Vagina (tissue), 2 donors: ENCODE data around the gene LRRC8C. TPM values are rescaled to one million over a fixed set of nuclear protein-coding genes. Genes with fewer than 3 reads are reported as not detected.

Experiments used
- DNase-seq, 2 donors: peaks; one replicate each; pipeline ENCODE4 v3.0.0-alpha.2; 2017; ENCODE audit errors: extremely low spot score in 2 of 2
- H3K27ac ChIP-seq: fragments of 200-600 bp; sonication (generic); one replicate; pipeline ENCODE4 v1.5.1; 2019
- H3K27me3 ChIP-seq: fragments of 200-600 bp; sonication (generic); one replicate; pipeline ENCODE4 v1.5.1; 2019
- H3K36me3 ChIP-seq, 2 donors: fragments of 200-600 bp; sonication (generic); one replicate each; pipeline ENCODE4 v1.5.1; 2017 to 2019
- H3K4me1 ChIP-seq: fragments of 200-600 bp; sonication (generic); one replicate; pipeline ENCODE4 v1.5.1; 2019
- H3K4me3 ChIP-seq, 2 donors: fragments of 200-600 bp; sonication (generic); 1 replicate in 1 of 2; 2 replicates in 1 of 2; pipeline ENCODE4 v1.5.1; 2016 to 2019
- H3K9me3 ChIP-seq: fragments of 200-600 bp; sonication (generic); one replicate; pipeline ENCODE4 v1.5.1; 2019
- POLR2A ChIP-seq, 2 donors: fragments of 450-650 bp; IDR thresholded peaks; one replicate each; pipeline ENCODE4 v1.6.1; 2017; ENCODE audit warnings: antibody characterized with exemption in 2 of 2, mild to moderate bottlenecking in 2 of 2, moderate library complexity in 2 of 2
- POLR2AphosphoS5 ChIP-seq, 2 donors: sonication (generic); formaldehyde crosslinking; IDR thresholded peaks; one replicate each; pipeline ENCODE4 v1.9.0; 2017; ENCODE audit warnings: antibody characterized with exemption in 2 of 2, mild to moderate bottlenecking in 2 of 2, low read depth in 1 of 2; ENCODE audit not compliant: insufficient read depth in 1 of 2
- intact Hi-C: fragments of 100-400 bp; cut with DNase I; formaldehyde crosslinking; loops from one replicate; pipeline ENCODE4 v1.15.1; 2023
- total RNA-seq: library from RNA; depleted of rRNA; stranded (reverse); fragments of >200 nt; gene quantifications from one replicate; pipeline ENCODE4 v1.2.3, GENCODE V29; 2016
- TF ChIP-seq, protein P1 (sequence below), 3 experiments: fragments of 450-650 bp in 2 of 3; fragments of 200-600 bp in 1 of 3; sonication (generic) in 1 of 3; IDR thresholded peaks; one replicate each; pipeline ENCODE4 v1.5.1; 2017 to 2019; ENCODE audit warnings: antibody characterized with exemption in 3 of 3, mild to moderate bottlenecking in 2 of 3, moderate library complexity in 2 of 3

LRRC8C gene
- 5.4 TPM for total RNA-seq

DNA sequence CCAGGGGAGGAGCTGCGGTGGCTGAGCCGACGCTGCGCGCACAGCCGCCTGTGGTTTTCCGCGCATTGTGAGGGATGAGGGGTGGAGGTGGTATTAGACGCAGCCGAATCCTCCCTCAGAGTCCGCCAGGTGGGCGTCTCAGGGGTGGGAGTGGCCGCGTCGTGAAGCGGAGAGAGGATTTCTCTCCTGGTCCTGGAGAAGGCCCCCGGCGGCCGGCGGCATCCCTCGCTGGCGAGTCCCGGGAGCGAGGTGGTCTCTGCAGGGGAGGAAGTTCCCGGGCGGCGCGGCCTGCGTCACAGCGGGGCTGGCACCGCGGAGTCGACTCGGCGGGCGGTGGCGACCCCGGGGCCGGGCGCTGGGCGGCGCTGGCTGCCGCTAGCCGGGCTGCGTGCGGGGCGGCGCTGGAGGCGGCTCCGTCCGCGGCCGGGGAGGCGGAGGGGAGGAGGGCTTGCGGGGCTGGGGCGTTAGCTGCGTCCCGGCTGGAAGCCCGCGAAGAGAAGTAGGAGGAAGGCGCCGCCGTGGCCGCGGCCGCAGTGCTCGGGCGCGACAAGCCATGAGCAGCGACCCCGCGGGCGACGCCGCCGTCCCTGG is at the start of gene LRRC8C:
LRRC8C (plus strand) TSS at position 464 of the 591 bp plus-strand sequence. CDS start 53,354 bp downstream, outside the sequence.
- H3K27me3 ChIP-seq = no peaks in the 10 kb centered on the region
- H3K4me3 ChIP-seq = peak within 1 kb of the TSS; percentile 92 to 96
- H3K4me1 ChIP-seq = peaks cover 11% of the 10 kb centered on the region
- H3K9me3 ChIP-seq = no peaks in the 10 kb centered on the region
- intact Hi-C loops = loop anchor here (5.0 kb wide), 1 partner anchor 130 kb away; no protein-coding TSS in a partner anchor
- H3K36me3 ChIP-seq = no peaks in the 10 kb centered on the region
- peak in 1 of 2 donors; percentile 69 for TF ChIP-seq POLR2AphosphoS5 (IDR thresholded peaks at IDR 0.05; ENCODE audit: insufficient read depth in 1 of 2, low read depth in 1 of 2)
- TF ChIP-seq POLR2A (IDR thresholded peaks at IDR 0.05) = no peak
- TF ChIP-seq, protein P1, sequence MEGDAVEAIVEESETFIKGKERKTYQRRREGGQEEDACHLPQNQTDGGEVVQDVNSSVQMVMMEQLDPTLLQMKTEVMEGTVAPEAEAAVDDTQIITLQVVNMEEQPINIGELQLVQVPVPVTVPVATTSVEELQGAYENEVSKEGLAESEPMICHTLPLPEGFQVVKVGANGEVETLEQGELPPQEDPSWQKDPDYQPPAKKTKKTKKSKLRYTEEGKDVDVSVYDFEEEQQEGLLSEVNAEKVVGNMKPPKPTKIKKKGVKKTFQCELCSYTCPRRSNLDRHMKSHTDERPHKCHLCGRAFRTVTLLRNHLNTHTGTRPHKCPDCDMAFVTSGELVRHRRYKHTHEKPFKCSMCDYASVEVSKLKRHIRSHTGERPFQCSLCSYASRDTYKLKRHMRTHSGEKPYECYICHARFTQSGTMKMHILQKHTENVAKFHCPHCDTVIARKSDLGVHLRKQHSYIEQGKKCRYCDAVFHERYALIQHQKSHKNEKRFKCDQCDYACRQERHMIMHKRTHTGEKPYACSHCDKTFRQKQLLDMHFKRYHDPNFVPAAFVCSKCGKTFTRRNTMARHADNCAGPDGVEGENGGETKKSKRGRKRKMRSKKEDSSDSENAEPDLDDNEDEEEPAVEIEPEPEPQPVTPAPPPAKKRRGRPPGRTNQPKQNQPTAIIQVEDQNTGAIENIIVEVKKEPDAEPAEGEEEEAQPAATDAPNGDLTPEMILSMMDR (IDR thresholded peaks at IDR 0.05) = no peak
- DNase-seq = no peak
- peak within 1 kb of the TSS; percentile 89 for H3K27ac ChIP-seq

DNA sequence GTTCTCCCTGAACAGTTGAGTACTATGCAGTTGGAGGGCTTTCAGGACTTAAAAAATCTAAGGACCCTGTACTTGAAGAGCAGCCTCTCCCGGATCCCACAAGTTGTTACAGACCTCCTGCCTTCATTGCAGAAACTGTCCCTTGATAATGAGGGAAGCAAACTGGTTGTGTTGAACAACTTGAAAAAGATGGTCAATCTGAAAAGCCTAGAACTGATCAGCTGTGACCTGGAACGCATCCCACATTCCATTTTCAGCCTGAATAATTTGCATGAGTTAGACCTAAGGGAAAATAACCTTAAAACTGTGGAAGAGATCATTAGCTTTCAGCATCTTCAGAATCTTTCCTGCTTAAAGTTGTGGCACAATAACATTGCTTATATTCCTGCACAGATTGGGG is 48.7 kb upstream of the LRRC8C start:
- H3K27ac ChIP-seq = no peak overlapping the region
- H3K27me3 ChIP-seq = no peaks in the 10 kb centered on the region
- H3K9me3 ChIP-seq = no peaks in the 10 kb centered on the region
- DNase-seq = no peak
- H3K36me3 ChIP-seq = peaks cover 0 to 7% of the 10 kb centered on the region in 2 donors
- TF ChIP-seq POLR2A (IDR thresholded peaks at IDR 0.05) (no peak), POLR2AphosphoS5 (IDR thresholded peaks at IDR 0.05; ENCODE audit: insufficient read depth in 1 of 2, low read depth in 1 of 2) (no peak)
- TF ChIP-seq, protein P1 (IDR thresholded peaks at IDR 0.05) = no peak
- H3K4me3 ChIP-seq = no peak overlapping the region
- H3K4me1 ChIP-seq = no peaks in the 10 kb centered on the region
- intact Hi-C loops = no loop called here

DNA sequence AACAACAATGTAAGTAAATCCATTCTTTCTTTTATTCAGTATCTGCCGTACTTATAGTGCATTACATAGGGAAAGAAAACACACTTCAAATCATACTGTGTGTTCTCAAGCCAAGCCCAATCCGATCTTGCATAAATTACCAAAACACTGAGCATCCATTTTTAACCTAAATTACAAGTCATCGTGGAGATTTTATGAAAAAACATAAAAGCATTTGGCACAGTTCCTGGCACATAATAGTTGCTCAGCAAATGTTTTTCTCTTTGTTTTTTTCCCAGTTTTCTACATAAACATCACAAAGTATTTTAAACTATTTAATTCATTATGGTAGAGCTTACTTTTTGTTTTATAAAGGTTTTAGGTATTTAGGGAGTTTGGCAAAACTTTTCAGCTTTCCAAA is 48.1 kb upstream of the LRRC8C start:
- no peaks in the 10 kb centered on the region for H3K9me3 ChIP-seq
- H3K27me3 ChIP-seq = no peaks in the 10 kb centered on the region
- no peak overlapping the region for H3K4me3 ChIP-seq
- intact Hi-C loops = no loop called here
- no peak for DNase-seq
- H3K27ac ChIP-seq = no peak overlapping the region
- no peaks in the 10 kb centered on the region for H3K4me1 ChIP-seq
- peaks cover 0 to 7% of the 10 kb centered on the region in 2 donors for H3K36me3 ChIP-seq
- TF ChIP-seq POLR2AphosphoS5 (IDR thresholded peaks at IDR 0.05; ENCODE audit: insufficient read depth in 1 of 2, low read depth in 1 of 2) (no peak), POLR2A (IDR thresholded peaks at IDR 0.05) (no peak)
- TF ChIP-seq, protein P1 (IDR thresholded peaks at IDR 0.05) = no peak

DNA sequence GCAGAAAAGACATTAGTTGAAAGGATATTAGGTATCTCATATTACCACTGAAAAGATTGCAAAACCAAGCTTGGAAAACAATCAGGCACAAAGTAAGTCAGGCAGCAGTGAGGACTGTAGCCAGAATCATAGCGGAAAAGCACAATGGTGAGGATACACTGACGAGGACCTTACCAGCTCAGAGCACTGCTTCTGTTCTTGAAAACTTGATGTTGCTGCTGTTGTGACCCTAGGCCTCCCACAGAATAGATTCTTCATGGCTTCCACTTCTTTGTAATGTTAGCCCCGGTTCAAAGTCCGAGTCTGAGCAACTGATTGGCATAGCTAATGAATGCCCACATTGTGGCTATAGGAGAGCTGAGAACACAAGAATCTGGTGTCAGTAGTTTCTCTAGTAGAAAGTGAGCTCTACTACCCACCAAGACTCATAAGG is 45.2 kb upstream of the LRRC8C start:
- Histone ChIP-seq H3K4me3 (no peak overlapping the region), H3K4me1 (no peaks in the 10 kb centered on the region), H3K27ac (no peak overlapping the region), H3K27me3 (no peaks in the 10 kb centered on the region), H3K9me3 (no peaks in the 10 kb centered on the region), H3K36me3 (peaks cover 0 to 3% of the 10 kb centered on the region in 2 donors)
- intact Hi-C loops = no loop called here
- TF ChIP-seq, protein P1 (IDR thresholded peaks at IDR 0.05) = no peak
- TF ChIP-seq POLR2AphosphoS5 (IDR thresholded peaks at IDR 0.05; ENCODE audit: insufficient read depth in 1 of 2, low read depth in 1 of 2) = no peak
- TF ChIP-seq POLR2A (IDR thresholded peaks at IDR 0.05) = no peak
- DNase-seq = no peak

DNA sequence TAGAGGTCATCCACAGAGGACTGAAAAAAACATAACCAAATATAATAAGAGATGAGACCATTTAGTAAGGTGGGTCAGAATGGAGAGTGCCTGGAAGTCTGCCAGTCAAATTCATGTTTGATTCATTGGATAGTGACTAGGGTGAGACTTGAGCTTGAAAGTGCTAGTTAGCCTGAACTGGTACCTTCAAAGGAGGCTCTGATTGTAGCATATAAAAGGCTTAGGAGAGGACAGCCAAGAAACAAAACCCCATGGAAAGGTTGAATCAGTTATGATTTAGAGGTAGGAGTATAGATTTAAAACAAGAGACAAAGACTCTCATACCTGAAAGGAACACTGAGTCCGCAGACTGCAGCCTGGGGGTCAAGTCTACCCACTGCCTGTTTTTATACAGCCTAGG is 44.4 kb upstream of the LRRC8C start:
- no peaks in the 10 kb centered on the region for H3K4me1 ChIP-seq
- H3K36me3 ChIP-seq = no peaks in the 10 kb centered on the region
- H3K9me3 ChIP-seq = no peaks in the 10 kb centered on the region
- no peak for DNase-seq
- intact Hi-C loops = no loop called here
- H3K27me3 ChIP-seq = no peaks in the 10 kb centered on the region
- TF ChIP-seq POLR2A (IDR thresholded peaks at IDR 0.05) (no peak), POLR2AphosphoS5 (IDR thresholded peaks at IDR 0.05; ENCODE audit: insufficient read depth in 1 of 2, low read depth in 1 of 2) (no peak)
- TF ChIP-seq, protein P1 (IDR thresholded peaks at IDR 0.05) = no peak
- no peak overlapping the region for H3K27ac ChIP-seq
- H3K4me3 ChIP-seq = no peak overlapping the region
